Activated CD4-positive, alpha-beta memory T cell treated with anti-CD3 and anti-CD28 coated beads for 36 hours (primary cell): ENCODE measurements around the gene CDC37. TPM values are rescaled to one million over a fixed set of nuclear protein-coding genes. Genes with fewer than 3 reads are reported as not detected.
"Not testable (repeated sequence)": the region's sequence is repeated elsewhere in the genome, so short reads cannot be mapped to it uniquely, and the experiment has no call there.

Experiments used
- CTCF ChIA-PET: fragments of 350-600 bp; sonication (Branson Sonifier 250); formaldehyde crosslinking; loops from one replicate; lab custom pipeline; 2021; ENCODE audit warnings: antibody characterized with exemption, inconsistent platforms; lab: Charles Lee
- POLR2A ChIA-PET: fragments of 350-600 bp; sonication (Branson Sonifier 250); formaldehyde crosslinking; loops from one replicate; lab custom pipeline; 2021; ENCODE audit warnings: antibody characterized with exemption; lab: Charles Lee
- DNase-seq: peaks from one replicate; pipeline ENCODE4 v3.0.0-alpha.2; 2020
- H3K27ac Mint-ChIP-seq: one replicate; pipeline ENCODE4 v1.8.0; 2021; ENCODE audit warnings: mixed read lengths
- H3K27me3 Mint-ChIP-seq: one replicate; pipeline ENCODE4 v1.8.0; 2021; ENCODE audit warnings: mixed read lengths
- H3K36me3 Mint-ChIP-seq: one replicate; pipeline ENCODE4 v1.8.0; 2021; ENCODE audit warnings: mixed read lengths
- H3K4me1 Mint-ChIP-seq: one replicate; pipeline ENCODE4 v1.8.0; 2021; ENCODE audit warnings: low read depth, mixed read lengths
- H3K4me3 Mint-ChIP-seq: one replicate; pipeline ENCODE4 v1.8.0; 2021; ENCODE audit warnings: mild to moderate bottlenecking, mixed read lengths
- H3K9me3 Mint-ChIP-seq: one replicate; pipeline ENCODE4 v1.8.0; 2021; ENCODE audit warnings: mixed read lengths
- intact Hi-C: fragments of 100-400 bp; cut with micrococcal nuclease; formaldehyde crosslinking; loops from one replicate; pipeline ENCODE4 v1.15.1; 2023
- total RNA-seq, 2 experiments: library from RNA; stranded (reverse); gene quantifications; one replicate each; pipeline ENCODE4 v1.2.3, GENCODE V29; 2021

Gene CDC37
- total RNA-seq, 2 experiments from 2014 or later = 189 to 207 TPM

GRCh38 chr19:10407096-10407495 is 3.8 kb upstream of the CDC37 start:
- no peak overlapping the region for H3K4me3 Mint-ChIP-seq
- H3K9me3 Mint-ChIP-seq = no peaks in the 10 kb centered on the region
- peaks cover 68% of the 10 kb centered on the region for H3K4me1 Mint-ChIP-seq
- peaks cover 8% of the 10 kb centered on the region for H3K36me3 Mint-ChIP-seq
- H3K27ac Mint-ChIP-seq = peak overlapping the region; percentile 45
- DNase-seq = no peak
- intact Hi-C loops = no loop called here
- ChIA-PET POLR2A (interaction anchor here (0.6 to 1.4 kb wide), 2 partner anchors 17 to 129 kb away, joined by 4 read pairs; no protein-coding TSS in a partner anchor), CTCF (interaction anchor here (0.7 to 20.8 kb wide), 3 partner anchors 18 to 325 kb away, joined by 3 to 836 read pairs (median 4); partner anchors contain the start of gene PDE4A)
- no peaks in the 10 kb centered on the region for H3K27me3 Mint-ChIP-seq

GRCh38 chr19:10406191-10406590 is 2.8 kb upstream of the CDC37 start:
- POLR2A ChIA-PET = interaction anchor here (1.1 to 3.7 kb wide), 7 partner anchors 8 to 26 kb away, joined by 4 to 22 read pairs (median 5); partner anchors contain the start of gene TYK2
- Mint-ChIP-seq H3K4me1 (peaks cover 67% of the 10 kb centered on the region), H3K27me3 (no peaks in the 10 kb centered on the region), H3K27ac (peak overlapping the region; percentile 91), H3K9me3 (no peaks in the 10 kb centered on the region), H3K4me3 (peak overlapping the region; percentile 81), H3K36me3 (peaks cover 11% of the 10 kb centered on the region)
- intact Hi-C loops = no loop called here
- CTCF ChIA-PET = interaction anchor here (0.5 to 20.8 kb wide), 10 partner anchors 14 to 974 kb away, joined by 3 to 836 read pairs (median 6); partner anchors contain the start of genes ICAM1 and PDE4A
- no peak for DNase-seq

- intact Hi-C loops = loop anchor here (2.0 kb wide), 1 partner anchor 20 kb away; no protein-coding TSS in a partner anchor
- CTCF ChIA-PET = interaction anchor here (0.6 to 20.8 kb wide), 17 partner anchors 12 to 177 kb away, joined by 3 to 836 read pairs (median 5); partner anchors contain the start of genes ICAM1, ICAM5 and PDE4A
- H3K36me3 Mint-ChIP-seq = peaks cover 17% of the 10 kb centered on the region
- no peaks in the 10 kb centered on the region for H3K27me3 Mint-ChIP-seq
- no peaks in the 10 kb centered on the region for H3K9me3 Mint-ChIP-seq
- H3K4me3 Mint-ChIP-seq = peak overlapping the region; percentile 89
- DNase-seq = peak; percentile 84
- H3K27ac Mint-ChIP-seq = peak overlapping the region; percentile 91
- POLR2A ChIA-PET = interaction anchor here (1.1 to 3.7 kb wide), 8 partner anchors 9 to 134 kb away, joined by 4 to 22 read pairs (median 6); partner anchors contain the start of genes ICAM1 and TYK2
- peaks cover 75% of the 10 kb centered on the region for H3K4me1 Mint-ChIP-seq
These were observed 1.8 kb upstream of the CDC37 start for GRCh38 chr19:10404888-10405820.

GRCh38 chr19:10402441-10403038 is 802 bp downstream of the CDC37 start:
- Mint-ChIP-seq H3K27me3 (no peaks in the 10 kb centered on the region), H3K27ac (peak overlapping the region; percentile 84), H3K4me3 (peak overlapping the region; percentile 89), H3K4me1 (peaks cover 59% of the 10 kb centered on the region), H3K9me3 (no peaks in the 10 kb centered on the region), H3K36me3 (peaks cover 24% of the 10 kb centered on the region)
- no peak for DNase-seq
- CTCF ChIA-PET = interaction anchor here (1.8 to 20.8 kb wide), 6 partner anchors 11 to 143 kb away, joined by 8 to 836 read pairs (median 31); partner anchors contain the start of genes ICAM1 and PDE4A
- intact Hi-C loops = loop anchor here (1.0 to 2.0 kb wide), 6 partner anchors 14 to 166 kb away; partner anchors contain the start of genes CDKN2D, KEAP1 and TYK2
- POLR2A ChIA-PET = interaction anchor here (1.0 to 3.7 kb wide), 4 partner anchors 15 to 70 kb away, joined by 3 to 22 read pairs (median 5); partner anchors contain the start of gene RAVER1

- no peaks in the 10 kb centered on the region for H3K9me3 Mint-ChIP-seq
- no peak for DNase-seq
- H3K4me3 Mint-ChIP-seq = no peak overlapping the region
- intact Hi-C loops = no loop called here
- peaks cover 34% of the 10 kb centered on the region for H3K4me1 Mint-ChIP-seq
- no peaks in the 10 kb centered on the region for H3K27me3 Mint-ChIP-seq
- ChIA-PET CTCF (interaction anchor here (0.9 to 20.8 kb wide), 5 partner anchors 8 to 141 kb away, joined by 3 to 836 read pairs (median 19); partner anchors contain the start of gene PDE4A), POLR2A (interaction anchor here (0.6 to 1.0 kb wide), 2 partner anchors 9 to 206 kb away, joined by 3 to 6 read pairs; no protein-coding TSS in a partner anchor)
- H3K27ac Mint-ChIP-seq = no peak overlapping the region
- peaks cover 35% of the 10 kb centered on the region for H3K36me3 Mint-ChIP-seq
These were observed 3.5 kb downstream of the CDC37 start for GRCh38 chr19:10399878-10400277.

GRCh38 chr19:10399340-10399739 is 4.0 kb downstream of the CDC37 start:
- CTCF ChIA-PET = interaction anchor here (3.5 to 20.8 kb wide), 3 partner anchors 8 to 26 kb away, joined by 19 to 836 read pairs (median 41); partner anchors contain the start of gene PDE4A
- Mint-ChIP-seq H3K36me3 (peaks cover 35% of the 10 kb centered on the region), H3K4me1 (peaks cover 29% of the 10 kb centered on the region)
- POLR2A ChIA-PET = interaction anchor here (0.6 kb wide), 1 partner anchor 205 kb away, joined by 3 read pairs; no protein-coding TSS in a partner anchor
- intact Hi-C loops, H3K4me3 Mint-ChIP-seq, DNase-seq, H3K27ac Mint-ChIP-seq, H3K27me3 Mint-ChIP-seq, H3K9me3 Mint-ChIP-seq: not testable (repeated sequence)

GRCh38 chr19:10398819-10399218 is 4.5 kb downstream of the CDC37 start:
- ChIA-PET POLR2A (no interaction called here), CTCF (interaction anchor here (1.8 to 20.8 kb wide), 3 partner anchors 10 to 27 kb away, joined by 7 to 836 read pairs (median 41); partner anchors contain the start of gene PDE4A)
- no peak overlapping the region for H3K4me3 Mint-ChIP-seq

GRCh38 chr19:10395917-10396316 is 7.4 kb downstream of the CDC37 start:
- no peak overlapping the region for H3K27ac Mint-ChIP-seq
- intact Hi-C loops = no loop called here
- no peaks in the 10 kb centered on the region for H3K27me3 Mint-ChIP-seq
- DNase-seq = no peak
- CTCF ChIA-PET = no interaction called here
- peaks cover 28% of the 10 kb centered on the region for H3K36me3 Mint-ChIP-seq
- POLR2A ChIA-PET = interaction anchor here (1.2 kb wide), 1 partner anchor 135 kb away, joined by 5 read pairs; no protein-coding TSS in a partner anchor
- H3K4me3 Mint-ChIP-seq = no peak overlapping the region
- H3K9me3 Mint-ChIP-seq = no peaks in the 10 kb centered on the region
- peaks cover 14% of the 10 kb centered on the region for H3K4me1 Mint-ChIP-seq

More at GRCh38 chr19:10398819-10399218, 4.5 kb downstream of the CDC37 start:
- no peak overlapping the region for H3K27ac Mint-ChIP-seq
- intact Hi-C loops = no loop called here
- no peaks in the 10 kb centered on the region for H3K27me3 Mint-ChIP-seq
- H3K4me1 Mint-ChIP-seq = peaks cover 27% of the 10 kb centered on the region
- peaks cover 38% of the 10 kb centered on the region for H3K36me3 Mint-ChIP-seq
- H3K9me3 Mint-ChIP-seq = no peaks in the 10 kb centered on the region
- DNase-seq = no peak

GRCh38 chr19:10395436-10395835 is 7.9 kb downstream of the CDC37 start:
- no peak overlapping the region for H3K4me3 Mint-ChIP-seq
- ChIA-PET CTCF (no interaction called here), POLR2A (interaction anchor here (1.2 kb wide), 1 partner anchor 135 kb away, joined by 5 read pairs; no protein-coding TSS in a partner anchor)
- intact Hi-C loops = no loop called here
- peaks cover 31% of the 10 kb centered on the region for H3K36me3 Mint-ChIP-seq
- no peak overlapping the region for H3K27ac Mint-ChIP-seq
- H3K4me1 Mint-ChIP-seq = peaks cover 12% of the 10 kb centered on the region
- no peaks in the 10 kb centered on the region for H3K9me3 Mint-ChIP-seq
- H3K27me3 Mint-ChIP-seq = no peaks in the 10 kb centered on the region
- DNase-seq = no peak

- H3K36me3 Mint-ChIP-seq = peaks cover 29% of the 10 kb centered on the region
- no peak overlapping the region for H3K4me3 Mint-ChIP-seq
- no peak overlapping the region for H3K27ac Mint-ChIP-seq
- CTCF ChIA-PET = interaction anchor here (0.6 to 5.2 kb wide), 3 partner anchors 125 to 200 kb away, joined by 3 to 102 read pairs (median 89); partner anchors contain the start of gene ICAM1
- POLR2A ChIA-PET = no interaction called here
- no peak for DNase-seq
- no peaks in the 10 kb centered on the region for H3K9me3 Mint-ChIP-seq
- peaks cover 9% of the 10 kb centered on the region for H3K4me1 Mint-ChIP-seq
- no peaks in the 10 kb centered on the region for H3K27me3 Mint-ChIP-seq
- intact Hi-C loops = no loop called here
These were observed 8.3 kb downstream of the CDC37 start for GRCh38 chr19:10395003-10395402.

- intact Hi-C loops = no loop called here
- no peak overlapping the region for H3K27ac Mint-ChIP-seq
- DNase-seq = no peak
- H3K4me1 Mint-ChIP-seq = peaks cover 4% of the 10 kb centered on the region
- H3K36me3 Mint-ChIP-seq = peaks cover 24% of the 10 kb centered on the region
- ChIA-PET POLR2A (interaction anchor here (1.2 to 1.4 kb wide), 2 partner anchors 122 to 123 kb away, joined by 4 to 5 read pairs; partner anchors contain the start of gene ICAM1), CTCF (interaction anchor here (0.6 to 5.2 kb wide), 7 partner anchors 10 to 133 kb away, joined by 3 to 102 read pairs (median 7); partner anchors contain the start of genes CDC37, ICAM1 and TYK2)
- no peaks in the 10 kb centered on the region for H3K9me3 Mint-ChIP-seq
- H3K27me3 Mint-ChIP-seq = no peaks in the 10 kb centered on the region
- H3K4me3 Mint-ChIP-seq = no peak overlapping the region
These were observed 10.2 kb downstream of the CDC37 start for GRCh38 chr19:10393137-10393536.
